Measurements from ENCODE around the gene DCTPP1.

DNA sequence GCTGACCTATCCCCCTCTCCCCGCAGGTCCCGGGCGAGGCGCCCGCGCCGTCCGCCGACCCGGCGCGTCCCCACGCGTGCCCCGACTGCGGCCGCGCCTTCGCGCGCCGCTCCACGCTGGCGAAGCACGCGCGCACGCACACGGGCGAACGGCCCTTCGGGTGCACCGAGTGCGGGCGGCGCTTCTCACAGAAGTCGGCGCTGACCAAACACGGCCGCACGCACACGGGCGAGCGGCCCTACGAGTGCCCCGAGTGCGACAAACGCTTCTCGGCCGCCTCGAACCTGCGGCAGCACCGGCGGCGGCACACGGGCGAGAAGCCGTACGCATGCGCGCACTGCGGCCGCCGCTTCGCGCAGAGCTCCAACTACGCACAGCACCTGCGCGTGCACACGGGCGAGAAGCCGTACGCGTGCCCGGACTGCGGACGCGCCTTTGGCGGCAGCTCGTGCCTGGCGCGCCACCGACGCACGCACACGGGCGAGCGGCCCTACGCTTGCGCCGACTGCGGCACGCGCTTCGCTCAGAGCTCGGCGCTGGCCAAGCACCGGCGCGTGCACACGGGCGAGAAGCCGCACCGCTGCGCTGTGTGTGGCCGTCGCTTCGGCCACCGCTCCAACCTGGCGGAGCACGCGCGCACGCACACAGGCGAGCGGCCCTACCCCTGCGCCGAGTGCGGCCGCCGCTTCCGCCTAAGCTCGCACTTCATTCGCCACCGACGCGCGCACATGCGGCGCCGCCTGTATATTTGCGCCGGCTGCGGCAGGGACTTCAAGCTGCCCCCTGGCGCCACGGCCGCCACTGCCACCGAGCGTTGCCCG is 12.1 kb downstream of the DCTPP1 start:
- TF ChIP-seq GATA2 (IDR thresholded peaks at IDR 0.05; ENCODE audit: low read depth, low read length) (no peak), GATA3 (IDR thresholded peaks at IDR 0.05; ENCODE audit: low read depth, low read length) (no peak)
